Aorta (tissue), 5 donors: ENCODE results near the gene CRABP2. TPM values are rescaled to one million over a fixed set of nuclear protein-coding genes. Genes with fewer than 3 reads are reported as not detected.
A peak's percentile ranks its signal among the peaks of the same experiment; 100 is the strongest.

Experiments
- ATAC-seq: fragments of 200-7000 bp; cut with Tn5 transposase; one replicate; pipeline ENCODE4 v1.9.1; 2022; ENCODE audit warnings: moderate library complexity; ENCODE audit not compliant: low FRiP score
- DNase-seq, 2 donors: peaks; one replicate each; pipeline ENCODE4 v3.0.0-alpha.2; 2020
- H3K27ac ChIP-seq, 2 donors: one replicate each; pipeline ENCODE4 v1.5.1; 2013; ENCODE audit warnings: low read length in 2 of 2, mild to moderate bottlenecking in 2 of 2, moderate library complexity in 2 of 2, control low read depth in 1 of 2, inconsistent platforms in 1 of 2, low read depth in 1 of 2
- H3K27me3 ChIP-seq, 2 donors: one replicate each; pipeline ENCODE4 v1.6.1; 2013; ENCODE audit warnings: control low read depth in 1 of 2, low read length in 1 of 2, mild to moderate bottlenecking in 1 of 2, moderate library complexity in 1 of 2; ENCODE audit not compliant: insufficient read depth in 2 of 2, control insufficient read depth in 1 of 2
- H3K36me3 ChIP-seq, 2 donors: one replicate each; pipeline ENCODE4 v1.6.1; 2013; ENCODE audit warnings: control low read depth in 1 of 2, low read length in 1 of 2, mild to moderate bottlenecking in 1 of 2; ENCODE audit not compliant: insufficient read depth in 2 of 2, control insufficient read depth in 1 of 2
- H3K4me1 ChIP-seq, 2 donors: one replicate each; pipeline ENCODE4 v1.6.1; 2013; ENCODE audit warnings: low read length in 2 of 2, control low read depth in 1 of 2, mild to moderate bottlenecking in 1 of 2, moderate library complexity in 1 of 2; ENCODE audit not compliant: insufficient read depth in 2 of 2, control insufficient read depth in 1 of 2
- H3K4me3 ChIP-seq, 2 donors: one replicate each; pipeline ENCODE4 v1.5.1; 2013; ENCODE audit warnings: low read length in 2 of 2, control low read depth in 1 of 2, mild to moderate bottlenecking in 1 of 2
- H3K9me3 ChIP-seq: one replicate; pipeline ENCODE4 v1.6.1; 2013; ENCODE audit warnings: mild to moderate bottlenecking, low read length; ENCODE audit not compliant: control insufficient read depth
- WGBS, 2 donors: extraction: QIAGEN DNeasy Blood & Tissue Kit; methylation state at CpG; one replicate each; pipeline ENCODE4 v1.1.7; 2013; 5-methylcytosine and 5-hydroxymethylcytosine counted together
- intact Hi-C, 2 donors: fragments of 100-400 bp; cut with DNase I; formaldehyde crosslinking; loops; one replicate each; pipeline versions ENCODE4 v1.14.2 to v1.15.0; 2022
- polyA plus RNA-seq, 2 donors: library from polyadenylated mRNA; stranded (reverse); fragments of 200-250 nt; gene quantifications; one replicate each; pipeline ENCODE4 v1.2.3, GENCODE V29; 2013
- total RNA-seq, 2 donors: library from RNA; stranded (reverse); fragmentation: NEBNext Ultra II Directional; extraction: Animal tissue kit (Norgen Biotek cat#: 25700); gene quantifications; one replicate each; pipeline ENCODE4 v1.2.1, GENCODE V29; 2021
- donor health status: healthy with polysubstance abuse.
- donor health status: Bipolar disorder and iron deficiency.
- donor health status: DM: no; HTN: no; CAD: no.
- donor health status: DM: no; HTN: no; CAD: no.
- donor health status: DM: yes; HTN: yes; CAD: no.

The CRABP2 gene
- total and polyA plus RNA-seq, 4 donors: 3.8 to 34.4 (median 7.1) TPM

- 81% methylated on average over 4 of the region's 4 CpGs for WGBS, 2 donors
- no peak overlapping the region for H3K4me3 ChIP-seq
- peaks cover 0 to 3% of the 10 kb centered on the region in 2 donors for H3K36me3 ChIP-seq
- no peak overlapping the region for H3K27ac ChIP-seq
- no peaks in the 10 kb centered on the region for H3K27me3 ChIP-seq
- no peaks in the 10 kb centered on the region for H3K9me3 ChIP-seq
- H3K4me1 ChIP-seq: no peaks in the 10 kb centered on the region
- intact Hi-C loops: loop anchor here in 1 of 2 donors (2.0 kb wide), 1 partner anchor 19 kb away; no protein-coding TSS in a partner anchor
- no peak for DNase-seq
- ATAC-seq: no peak
Measured at GRCh38 chr1:156708218-156708661, 2.9 kb upstream of the CRABP2 start.

GRCh38 chr1:156707417-156708217, 2.2 kb upstream of the CRABP2 start:
- H3K27ac ChIP-seq: no peak overlapping the region
- no peaks in the 10 kb centered on the region for H3K4me1 ChIP-seq
- H3K9me3 ChIP-seq: no peaks in the 10 kb centered on the region
- H3K27me3 ChIP-seq: no peaks in the 10 kb centered on the region
- DNase-seq: no peak
- H3K36me3 ChIP-seq: peaks cover 0 to 3% of the 10 kb centered on the region in 2 donors
- H3K4me3 ChIP-seq: no peak overlapping the region
- intact Hi-C loops: loop anchor here in 1 of 2 donors (2.0 kb wide), 1 partner anchor 19 kb away; no protein-coding TSS in a partner anchor
- ATAC-seq: no peak
- 73 to 84% methylated on average over 8 of the region's 8 CpGs for whole genome bisulfite sequencing, 2 donors

GRCh38 chr1:156706657-156707416, 1.5 kb upstream of the CRABP2 start:
- Histone ChIP-seq H3K27ac (peak overlapping the region in 1 of 2 donors; percentile 26), H3K4me1 (no peaks in the 10 kb centered on the region), H3K36me3 (no peaks in the 10 kb centered on the region), H3K9me3 (no peaks in the 10 kb centered on the region), H3K4me3 (peak overlapping the region in 1 of 2 donors; percentile 1), H3K27me3 (no peaks in the 10 kb centered on the region)
- intact Hi-C loops: no loop called here
- WGBS, 2 donors: 6 to 9% methylated on average over 28 to 29 of the region's 29 CpGs
- peak; percentile 80 to 88 for DNase-seq
- peak; percentile 69 for ATAC-seq

- no peaks in the 10 kb centered on the region for H3K9me3 ChIP-seq
- H3K4me1 ChIP-seq: no peaks in the 10 kb centered on the region
- peak overlapping the region in 1 of 2 donors; percentile 26 for H3K27ac ChIP-seq
- 1% methylated on average over 43 to 45 of the region's 45 CpGs for WGBS, 2 donors
- intact Hi-C loops: no loop called here
- H3K36me3 ChIP-seq: no peaks in the 10 kb centered on the region
- peak; percentile 69 to 92 for DNase-seq
- H3K27me3 ChIP-seq: no peaks in the 10 kb centered on the region
- ATAC-seq: peak; percentile 82
- H3K4me3 ChIP-seq: peak overlapping the region in 1 of 2 donors; percentile 1
Measured at GRCh38 chr1:156705918-156706656, 704 bp upstream of the CRABP2 start.

- Histone ChIP-seq H3K4me1 (no peaks in the 10 kb centered on the region), H3K9me3 (no peaks in the 10 kb centered on the region), H3K4me3 (no peak overlapping the region), H3K36me3 (no peaks in the 10 kb centered on the region), H3K27me3 (no peaks in the 10 kb centered on the region), H3K27ac (no peak overlapping the region)
- 0 to 1% methylated on average over 29 of the region's 29 CpGs for WGBS, 2 donors
- ATAC-seq: peak; percentile 32
- peak; percentile 83 to 95 for DNase-seq
- intact Hi-C loops: no loop called here
Measured at GRCh38 chr1:156704930-156705320, 458 bp downstream of the CRABP2 start.

GRCh38 chr1:156704166-156704711, 1.1 kb downstream of the CRABP2 start:
- DNase-seq: no peak
- H3K27ac ChIP-seq: no peak overlapping the region
- no peaks in the 10 kb centered on the region for H3K4me1 ChIP-seq
- no peaks in the 10 kb centered on the region for H3K36me3 ChIP-seq
- ATAC-seq: no peak
- no peak overlapping the region for H3K4me3 ChIP-seq
- WGBS, 2 donors: 56 to 63% methylated on average over 10 of the region's 10 CpGs
- intact Hi-C loops: no loop called here
- no peaks in the 10 kb centered on the region for H3K27me3 ChIP-seq
- H3K9me3 ChIP-seq: no peaks in the 10 kb centered on the region

GRCh38 chr1:156703741-156704140, 1.6 kb downstream of the CRABP2 start:
- no peaks in the 10 kb centered on the region for H3K36me3 ChIP-seq
- no peak overlapping the region for H3K4me3 ChIP-seq
- H3K27ac ChIP-seq: no peak overlapping the region
- ATAC-seq (no peak), DNase-seq (no peak)
- no peaks in the 10 kb centered on the region for H3K4me1 ChIP-seq
- intact Hi-C loops: no loop called here
- no peaks in the 10 kb centered on the region for H3K9me3 ChIP-seq
- no peaks in the 10 kb centered on the region for H3K27me3 ChIP-seq
- 50% methylated on average over 4 of the region's 4 CpGs for WGBS, 2 donors

GRCh38 chr1:156703336-156703735, 2.0 kb downstream of the CRABP2 start:
- H3K36me3 ChIP-seq: no peaks in the 10 kb centered on the region
- no peak overlapping the region for H3K27ac ChIP-seq
- 67 to 86% methylated on average over 4 of the region's 4 CpGs for WGBS, 2 donors
- no peak overlapping the region for H3K4me3 ChIP-seq
- H3K4me1 ChIP-seq: no peaks in the 10 kb centered on the region
- DNase-seq (no peak), ATAC-seq (no peak)
- H3K9me3 ChIP-seq: no peaks in the 10 kb centered on the region
- intact Hi-C loops: no loop called here
- no peaks in the 10 kb centered on the region for H3K27me3 ChIP-seq
